ENCODE data around the gene SLIT3.

DNA sequence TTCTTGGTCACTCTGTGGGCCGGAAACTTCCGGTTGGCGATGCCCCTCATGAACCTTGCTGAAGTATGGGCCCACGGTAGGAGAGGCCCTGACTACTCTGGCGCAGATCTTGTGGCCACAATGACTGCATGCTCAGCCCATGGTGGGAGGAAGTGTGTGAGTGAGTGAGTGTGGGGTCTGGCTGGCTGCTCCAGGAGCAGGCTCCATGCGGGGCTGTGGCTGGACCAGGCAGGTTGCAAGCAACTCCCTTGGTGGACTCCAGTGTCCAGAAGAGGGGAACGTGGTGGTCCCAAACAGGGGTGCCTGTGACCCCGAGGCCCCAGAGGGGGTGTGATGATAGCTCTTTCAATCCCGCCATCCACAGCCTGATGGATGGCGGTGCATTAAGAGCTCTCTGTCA lies 686.3 kb downstream of the SLIT3 start:
- TF ChIP-seq POLR2AphosphoS5 (IDR thresholded peaks at IDR 0.05; ENCODE audit: low read depth, low read length), result no peak
- TF ChIP-seq ELF1 (IDR thresholded peaks at IDR 0.05; ENCODE audit: borderline replicate concordance, low read depth), result no peak
- TF ChIP-seq EZH2 (IDR thresholded peaks at IDR 0.05), result no peak
- TF ChIP-seq, protein P1, sequence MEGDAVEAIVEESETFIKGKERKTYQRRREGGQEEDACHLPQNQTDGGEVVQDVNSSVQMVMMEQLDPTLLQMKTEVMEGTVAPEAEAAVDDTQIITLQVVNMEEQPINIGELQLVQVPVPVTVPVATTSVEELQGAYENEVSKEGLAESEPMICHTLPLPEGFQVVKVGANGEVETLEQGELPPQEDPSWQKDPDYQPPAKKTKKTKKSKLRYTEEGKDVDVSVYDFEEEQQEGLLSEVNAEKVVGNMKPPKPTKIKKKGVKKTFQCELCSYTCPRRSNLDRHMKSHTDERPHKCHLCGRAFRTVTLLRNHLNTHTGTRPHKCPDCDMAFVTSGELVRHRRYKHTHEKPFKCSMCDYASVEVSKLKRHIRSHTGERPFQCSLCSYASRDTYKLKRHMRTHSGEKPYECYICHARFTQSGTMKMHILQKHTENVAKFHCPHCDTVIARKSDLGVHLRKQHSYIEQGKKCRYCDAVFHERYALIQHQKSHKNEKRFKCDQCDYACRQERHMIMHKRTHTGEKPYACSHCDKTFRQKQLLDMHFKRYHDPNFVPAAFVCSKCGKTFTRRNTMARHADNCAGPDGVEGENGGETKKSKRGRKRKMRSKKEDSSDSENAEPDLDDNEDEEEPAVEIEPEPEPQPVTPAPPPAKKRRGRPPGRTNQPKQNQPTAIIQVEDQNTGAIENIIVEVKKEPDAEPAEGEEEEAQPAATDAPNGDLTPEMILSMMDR (IDR thresholded peaks at IDR 0.05 in 2 of 3, conservative IDR thresholded peaks at IDR 0.05 in 1 of 3; ENCODE audit: borderline replicate concordance in 1 of 3, insufficient read depth in 1 of 3, low read depth in 2 of 3, low read length in 2 of 3), result no peak

Data from HCT116 (cell line).